AG04449 (cell line): ENCODE measurements around the gene RICTOR.

Experiments used
- CTCF ChIA-PET: fragments of 350-600 bp; formaldehyde crosslinking; extraction: SDS; loops from one replicate; lab custom pipeline; 2021; ENCODE audit warnings: antibody characterized with exemption; lab: Yijun Ruan, JAX
- POLR2A ChIA-PET: fragments of 400-600, 350-600 bp; formaldehyde crosslinking; extraction: SDS; loops from one replicate; lab custom pipeline; 2020; ENCODE audit warnings: antibody characterized with exemption, inconsistent platforms; lab: Yijun Ruan, JAX
- DNase-seq: peaks from one replicate; pipeline ENCODE4 v3.0.0-alpha.2; 2010; ENCODE audit warnings: low read depth, low spot score
- H3K4me3 ChIP-seq: 2 replicates; pipeline ENCODE4 v1.5.1; 2011; ENCODE audit warnings: low read depth, mild to moderate bottlenecking, control low read depth, low read length
- CTCF ChIP-seq: IDR thresholded peaks from one replicate; pipeline ENCODE4 v1.5.1; 2011; ENCODE audit warnings: mild to moderate bottlenecking, moderate library complexity, low read length, control low read depth, inconsistent platforms; ENCODE audit not compliant: insufficient read depth; ENCODE audit errors: missing control alignments

Gene RICTOR

GRCh38 chr5:38913714-38914113 lies 160.5 kb downstream of the RICTOR start:
- no peak for TF ChIP-seq CTCF
- H3K4me3 ChIP-seq, result no peak overlapping the region
- DNase-seq, result no peak
- ChIA-PET CTCF (interaction anchor here (0.6 to 3.6 kb wide), 2 partner anchors 9 to 252 kb away, joined by 3 to 25 read pairs; no protein-coding TSS in a partner anchor), POLR2A (no interaction called here)

GRCh38 chr5:38911933-38912332 lies 162.3 kb downstream of the RICTOR start:
- no peak overlapping the region for H3K4me3 ChIP-seq
- POLR2A ChIA-PET, result no interaction called here
- TF ChIP-seq CTCF, result no peak
- CTCF ChIA-PET, result interaction anchor here (3.6 kb wide), 1 partner anchor 11 kb away, joined by 25 read pairs; no protein-coding TSS in a partner anchor
- DNase-seq, result no peak

DNA sequence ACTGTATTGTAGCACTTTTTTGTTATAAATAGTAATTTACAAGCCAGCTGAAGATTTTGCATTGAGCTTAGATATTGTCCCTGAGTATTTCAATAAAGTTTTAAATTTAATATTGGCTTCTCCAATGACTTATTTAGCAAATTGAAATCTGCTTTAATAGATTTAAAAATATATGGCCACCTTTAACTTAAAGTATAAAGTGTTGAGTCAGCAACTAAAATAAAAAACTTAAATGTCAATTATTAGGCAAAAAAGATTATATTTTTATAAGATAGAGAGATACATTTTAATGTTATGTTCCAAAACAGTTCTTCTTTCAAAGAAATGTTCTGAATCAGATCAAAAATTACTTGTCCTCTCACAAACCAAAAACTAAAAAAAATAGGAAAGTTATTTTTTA lies 167.7 kb downstream of the RICTOR start:
- POLR2A ChIA-PET, result no interaction called here
- H3K4me3 ChIP-seq, result no peak overlapping the region
- CTCF ChIA-PET, result no interaction called here
- no peak for DNase-seq
- no peak for TF ChIP-seq CTCF

DNA sequence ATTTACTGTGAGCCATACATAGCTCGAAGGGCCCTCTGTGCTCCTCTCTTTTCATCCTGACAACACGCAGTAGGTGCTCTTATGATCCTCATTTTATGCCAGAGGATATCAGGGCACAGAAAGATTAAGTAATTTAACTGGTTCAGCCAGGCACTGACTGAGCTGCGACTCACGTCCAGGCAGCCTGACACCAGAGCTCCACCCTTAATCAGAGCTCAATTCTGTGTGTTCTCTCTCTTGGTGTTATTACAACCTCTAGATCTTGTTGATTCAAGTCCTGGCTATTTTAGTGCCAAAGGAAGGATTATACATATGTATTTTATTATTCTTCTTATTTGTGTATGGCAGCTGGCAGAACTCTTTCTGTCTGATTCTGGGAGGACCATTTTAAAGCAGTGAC lies 168.7 kb downstream of the RICTOR start:
- POLR2A ChIA-PET, result no interaction called here

GRCh38 chr5:38899936-38900335 lies 174.3 kb downstream of the RICTOR start:
- no peak overlapping the region for H3K4me3 ChIP-seq
- DNase-seq, result no peak
- no peak for TF ChIP-seq CTCF
- CTCF ChIA-PET, result interaction anchor here (1.2 kb wide), 1 partner anchor 11 kb away, joined by 3 read pairs; no protein-coding TSS in a partner anchor
- POLR2A ChIA-PET, result no interaction called here

More for the DNA sequence above, 168.7 kb downstream of the RICTOR start:
- CTCF ChIA-PET, result interaction anchor here (1.3 kb wide), 1 partner anchor 175 kb away, joined by 3 read pairs; no protein-coding TSS in a partner anchor
- no peak overlapping the region for H3K4me3 ChIP-seq
- no peak for TF ChIP-seq CTCF
- no peak for DNase-seq

- no peak for DNase-seq
- TF ChIP-seq CTCF, result no peak
- no peak overlapping the region for H3K4me3 ChIP-seq
- ChIA-PET POLR2A (no interaction called here), CTCF (no interaction called here)
Observed at GRCh38 chr5:38896760-38897159, 177.4 kb downstream of the RICTOR start.
